ENCODE measurements around the gene CLNK.

- TF ChIP-seq, protein P1, sequence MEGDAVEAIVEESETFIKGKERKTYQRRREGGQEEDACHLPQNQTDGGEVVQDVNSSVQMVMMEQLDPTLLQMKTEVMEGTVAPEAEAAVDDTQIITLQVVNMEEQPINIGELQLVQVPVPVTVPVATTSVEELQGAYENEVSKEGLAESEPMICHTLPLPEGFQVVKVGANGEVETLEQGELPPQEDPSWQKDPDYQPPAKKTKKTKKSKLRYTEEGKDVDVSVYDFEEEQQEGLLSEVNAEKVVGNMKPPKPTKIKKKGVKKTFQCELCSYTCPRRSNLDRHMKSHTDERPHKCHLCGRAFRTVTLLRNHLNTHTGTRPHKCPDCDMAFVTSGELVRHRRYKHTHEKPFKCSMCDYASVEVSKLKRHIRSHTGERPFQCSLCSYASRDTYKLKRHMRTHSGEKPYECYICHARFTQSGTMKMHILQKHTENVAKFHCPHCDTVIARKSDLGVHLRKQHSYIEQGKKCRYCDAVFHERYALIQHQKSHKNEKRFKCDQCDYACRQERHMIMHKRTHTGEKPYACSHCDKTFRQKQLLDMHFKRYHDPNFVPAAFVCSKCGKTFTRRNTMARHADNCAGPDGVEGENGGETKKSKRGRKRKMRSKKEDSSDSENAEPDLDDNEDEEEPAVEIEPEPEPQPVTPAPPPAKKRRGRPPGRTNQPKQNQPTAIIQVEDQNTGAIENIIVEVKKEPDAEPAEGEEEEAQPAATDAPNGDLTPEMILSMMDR (IDR thresholded peaks at IDR 0.05) = no peak
- no peak for TF ChIP-seq POLR2AphosphoS5 (IDR thresholded peaks at IDR 0.05; ENCODE audit: insufficient read depth in 1 of 2, low read depth in 1 of 2)
Measured at GRCh38 chr4:10607206-10607605, 77.4 kb downstream of the CLNK start.
